ENCODE results near the gene TNFSF8. TPM values are rescaled to one million over a fixed set of nuclear protein-coding genes. Genes with fewer than 3 reads are reported as not detected.

Gene TNFSF8
- total RNA-seq, 1 experiment from 2014 or later = not detected

GRCh38 chr9:114869378-114869777 lies 61.0 kb downstream of the TNFSF8 start:
- Histone ChIP-seq H3K4me2 (peak overlapping the region; percentile 51), H3K27ac (no peak overlapping the region), H3K27me3 (ENCODE audit: insufficient read depth, low read depth) (no peaks in the 10 kb centered on the region), H3K79me2 (ENCODE audit: low read depth) (no peaks in the 10 kb centered on the region), H2AFZ (no peak overlapping the region), H3F3A (ENCODE audit: insufficient read depth, low read depth) (no peaks in the 10 kb centered on the region), H3K36me3 (ENCODE audit: low read depth) (no peaks in the 10 kb centered on the region), H3K9me3 (ENCODE audit: insufficient read depth, low read depth) (peaks cover 3% of the 10 kb centered on the region; the same call in 1 of the 2 replicates), H3K9me2 (ENCODE audit: insufficient read depth) (no peaks in the 10 kb centered on the region), H4K20me1 (ENCODE audit: insufficient read depth) (no peaks in the 10 kb centered on the region), H3K4me1 (replicated peaks; ENCODE audit: insufficient read depth) (peaks cover 20% of the 10 kb centered on the region), H3K4me3 (no peak overlapping the region)
- CTCF ChIA-PET = no interaction called here
- POLR2A ChIA-PET (ENCODE audit: unreplicated experiment) = no interaction called here
- TF ChIP-seq CTCF (conservative IDR thresholded peaks at IDR 0.05) = no peak
- DNase-seq = no peak
- BruUV-seq (replicated peaks) = no TSS peak
- intact Hi-C loops (cut with micrococcal nuclease; ENCODE audit: unreplicated experiment) = no loop called here

GRCh38 chr9:114867327-114867726 lies 63.1 kb downstream of the TNFSF8 start:
- no peak overlapping the region for H3K27ac ChIP-seq
- no peaks in the 10 kb centered on the region for H3K36me3 ChIP-seq (ENCODE audit: low read depth)
- no TSS peak for BruUV-seq (replicated peaks)
- TF ChIP-seq EZH2 (IDR thresholded peaks at IDR 0.05; ENCODE audit: low read depth) = no peak
- no peak for TF ChIP-seq CTCF (conservative IDR thresholded peaks at IDR 0.05)
- H3F3A ChIP-seq (ENCODE audit: insufficient read depth, low read depth) = no peaks in the 10 kb centered on the region
- no peak overlapping the region for H2AFZ ChIP-seq
- H3K4me1 ChIP-seq (replicated peaks; ENCODE audit: insufficient read depth) = peaks cover 20% of the 10 kb centered on the region
- no peaks in the 10 kb centered on the region for H3K27me3 ChIP-seq (ENCODE audit: insufficient read depth, low read depth)
- H3K4me2 ChIP-seq = no peak overlapping the region
- H3K4me3 ChIP-seq = no peak overlapping the region
- no peaks in the 10 kb centered on the region for H3K79me2 ChIP-seq (ENCODE audit: low read depth)
- intact Hi-C loops (cut with micrococcal nuclease; ENCODE audit: unreplicated experiment) = no loop called here
- CTCF ChIA-PET = no interaction called here
- no peaks in the 10 kb centered on the region for H3K9me2 ChIP-seq (ENCODE audit: insufficient read depth)
- DNase-seq = no peak
- no peaks in the 10 kb centered on the region for H4K20me1 ChIP-seq (ENCODE audit: insufficient read depth)
- POLR2A ChIA-PET (ENCODE audit: unreplicated experiment) = no interaction called here
- peaks cover 3% of the 10 kb centered on the region; the same call in 1 of the 2 replicates for H3K9me3 ChIP-seq (ENCODE audit: insufficient read depth, low read depth)

GRCh38 chr9:114864471-114864870 lies 65.9 kb downstream of the TNFSF8 start:
- CTCF ChIA-PET = no interaction called here
- Histone ChIP-seq H3K9me3 (ENCODE audit: insufficient read depth, low read depth) (peaks cover 3% of the 10 kb centered on the region; the same call in 1 of the 2 replicates), H3K79me2 (ENCODE audit: low read depth) (no peaks in the 10 kb centered on the region), H3K9me2 (ENCODE audit: insufficient read depth) (no peaks in the 10 kb centered on the region), H2AFZ (no peak overlapping the region), H3K27ac (no peak overlapping the region), H3K4me3 (no peak overlapping the region), H4K20me1 (ENCODE audit: insufficient read depth) (no peaks in the 10 kb centered on the region), H3K4me2 (no peak overlapping the region), H3F3A (ENCODE audit: insufficient read depth, low read depth) (no peaks in the 10 kb centered on the region), H3K4me1 (replicated peaks; ENCODE audit: insufficient read depth) (peaks cover 5% of the 10 kb centered on the region), H3K27me3 (ENCODE audit: insufficient read depth, low read depth) (no peaks in the 10 kb centered on the region), H3K36me3 (ENCODE audit: low read depth) (no peaks in the 10 kb centered on the region)
- intact Hi-C loops (cut with micrococcal nuclease; ENCODE audit: unreplicated experiment) = no loop called here
- no peak for TF ChIP-seq CTCF (conservative IDR thresholded peaks at IDR 0.05)
- no peak for TF ChIP-seq EZH2 (IDR thresholded peaks at IDR 0.05; ENCODE audit: low read depth)
- no TSS peak for BruUV-seq (replicated peaks)
- POLR2A ChIA-PET (ENCODE audit: unreplicated experiment) = no interaction called here
- DNase-seq = no peak

Measured in PC-9 (cell line).